NCI-H446 treated with DMSO at 0.1 percent for 48 hours (cell line): ENCODE results near the gene MT1M.
"Not testable (repeated sequence)": the region's sequence is repeated elsewhere in the genome, so short reads cannot be mapped to it uniquely, and the experiment has no call there.

Source experiments
- DNase-seq: peaks from one replicate; lab custom pipeline; 2025; lab: John Stamatoyannopoulos, UW

The MT1M gene

GRCh38 chr16:56673921-56674320 is 41.5 kb downstream of the MT1M start:
- no peak for DNase-seq

- DNase-seq = not testable (repeated sequence)
Observed at GRCh38 chr16:56674570-56674969, 42.1 kb downstream of the MT1M start.

GRCh38 chr16:56675685-56676210 is 43.3 kb downstream of the MT1M start:
- DNase-seq = no peak

GRCh38 chr16:56677474-56677873 is 45.0 kb downstream of the MT1M start:
- DNase-seq = no peak

- no peak for DNase-seq
Observed at GRCh38 chr16:56679078-56679730, 46.7 kb downstream of the MT1M start.

GRCh38 chr16:56679818-56680217 is 47.4 kb downstream of the MT1M start:
- no peak for DNase-seq

- DNase-seq = peak; percentile 79
Observed at GRCh38 chr16:56681939-56682702, 49.7 kb downstream of the MT1M start, which contains the start of gene MT1X. Gene MT1X, plus strand, starts transcription at chr16:56682470. Its CDS starts 71 bp downstream, at chr16:56682541.

- DNase-seq = no peak
Observed at GRCh38 chr16:56682703-56683397, 50.4 kb downstream of the MT1M start.
